Hepatic stellate cell (primary cell): ENCODE data around the gene OSBPL5.
A peak's percentile ranks its signal among the peaks of the same experiment; 100 is the strongest.

ENCODE experiments used
- DNase-seq: peaks from one replicate; pipeline ENCODE4 v3.0.0; 2011; ENCODE audit warnings: low spot score

Gene OSBPL5, protein sequence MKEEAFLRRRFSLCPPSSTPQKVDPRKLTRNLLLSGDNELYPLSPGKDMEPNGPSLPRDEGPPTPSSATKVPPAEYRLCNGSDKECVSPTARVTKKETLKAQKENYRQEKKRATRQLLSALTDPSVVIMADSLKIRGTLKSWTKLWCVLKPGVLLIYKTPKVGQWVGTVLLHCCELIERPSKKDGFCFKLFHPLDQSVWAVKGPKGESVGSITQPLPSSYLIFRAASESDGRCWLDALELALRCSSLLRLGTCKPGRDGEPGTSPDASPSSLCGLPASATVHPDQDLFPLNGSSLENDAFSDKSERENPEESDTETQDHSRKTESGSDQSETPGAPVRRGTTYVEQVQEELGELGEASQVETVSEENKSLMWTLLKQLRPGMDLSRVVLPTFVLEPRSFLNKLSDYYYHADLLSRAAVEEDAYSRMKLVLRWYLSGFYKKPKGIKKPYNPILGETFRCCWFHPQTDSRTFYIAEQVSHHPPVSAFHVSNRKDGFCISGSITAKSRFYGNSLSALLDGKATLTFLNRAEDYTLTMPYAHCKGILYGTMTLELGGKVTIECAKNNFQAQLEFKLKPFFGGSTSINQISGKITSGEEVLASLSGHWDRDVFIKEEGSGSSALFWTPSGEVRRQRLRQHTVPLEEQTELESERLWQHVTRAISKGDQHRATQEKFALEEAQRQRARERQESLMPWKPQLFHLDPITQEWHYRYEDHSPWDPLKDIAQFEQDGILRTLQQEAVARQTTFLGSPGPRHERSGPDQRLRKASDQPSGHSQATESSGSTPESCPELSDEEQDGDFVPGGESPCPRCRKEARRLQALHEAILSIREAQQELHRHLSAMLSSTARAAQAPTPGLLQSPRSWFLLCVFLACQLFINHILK

DNA sequence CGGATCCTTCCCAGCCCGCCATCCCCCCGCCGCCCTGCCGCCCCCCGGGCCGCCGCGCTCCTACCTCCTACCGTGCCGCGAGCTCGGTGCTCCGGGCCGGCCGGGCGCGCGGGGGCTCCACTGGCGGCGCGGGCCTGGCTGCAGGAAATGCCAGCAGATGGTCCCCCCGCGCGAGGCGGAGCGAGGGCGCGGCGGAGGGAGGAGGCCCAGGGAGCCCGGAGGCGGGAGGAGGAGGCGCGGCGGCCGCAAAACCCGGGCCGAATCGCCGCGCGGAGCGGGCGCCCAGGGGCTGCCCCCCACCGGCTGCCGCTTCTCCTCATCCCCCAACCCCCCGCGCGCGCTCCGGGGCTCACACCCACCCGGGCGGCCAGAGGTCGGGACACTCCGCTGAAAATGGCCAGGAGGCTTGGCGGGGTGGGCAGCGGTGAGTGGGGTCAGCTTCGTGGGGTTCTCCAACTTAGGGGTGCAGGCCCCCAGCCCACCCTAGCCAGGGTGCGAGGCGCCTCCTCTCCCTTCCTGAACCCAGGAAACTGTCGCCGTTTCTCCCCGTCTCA, at the start of gene OSBPL5:
TSS of gene OSBPL5 (minus strand) at position 159 of the 554 bp plus-strand sequence. CDS start 36,162 bp downstream, outside the sequence.
- peak; percentile 87 for DNase-seq

GRCh38 chr11:3214420-3214699, 49.2 kb upstream of the OSBPL5 start:
- DNase-seq = no peak

- DNase-seq = no peak
These were observed 48.7 kb upstream of the OSBPL5 start for GRCh38 chr11:3213659-3214419.

- DNase-seq = no peak
These were observed 43.2 kb upstream of the OSBPL5 start for GRCh38 chr11:3208272-3208671.

GRCh38 chr11:3207526-3208189, 42.5 kb upstream of the OSBPL5 start:
- no peak for DNase-seq

DNA sequence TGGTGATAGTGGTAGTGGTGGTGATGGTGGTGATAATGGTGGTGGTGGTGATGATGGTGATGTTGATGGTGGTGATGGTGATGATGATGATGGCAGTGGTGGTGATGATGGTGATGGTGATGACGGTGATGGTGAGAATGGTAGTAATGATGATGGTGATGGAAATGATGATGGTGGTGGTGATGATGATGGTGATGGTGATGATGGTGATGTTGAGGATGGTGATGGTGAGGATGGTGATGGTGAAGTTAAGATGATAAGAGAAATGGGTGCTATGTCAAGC, 41.8 kb upstream of the OSBPL5 start:
- DNase-seq = no peak

- no peak for DNase-seq
These were observed 41.2 kb upstream of the OSBPL5 start for GRCh38 chr11:3206156-3206921.

DNA sequence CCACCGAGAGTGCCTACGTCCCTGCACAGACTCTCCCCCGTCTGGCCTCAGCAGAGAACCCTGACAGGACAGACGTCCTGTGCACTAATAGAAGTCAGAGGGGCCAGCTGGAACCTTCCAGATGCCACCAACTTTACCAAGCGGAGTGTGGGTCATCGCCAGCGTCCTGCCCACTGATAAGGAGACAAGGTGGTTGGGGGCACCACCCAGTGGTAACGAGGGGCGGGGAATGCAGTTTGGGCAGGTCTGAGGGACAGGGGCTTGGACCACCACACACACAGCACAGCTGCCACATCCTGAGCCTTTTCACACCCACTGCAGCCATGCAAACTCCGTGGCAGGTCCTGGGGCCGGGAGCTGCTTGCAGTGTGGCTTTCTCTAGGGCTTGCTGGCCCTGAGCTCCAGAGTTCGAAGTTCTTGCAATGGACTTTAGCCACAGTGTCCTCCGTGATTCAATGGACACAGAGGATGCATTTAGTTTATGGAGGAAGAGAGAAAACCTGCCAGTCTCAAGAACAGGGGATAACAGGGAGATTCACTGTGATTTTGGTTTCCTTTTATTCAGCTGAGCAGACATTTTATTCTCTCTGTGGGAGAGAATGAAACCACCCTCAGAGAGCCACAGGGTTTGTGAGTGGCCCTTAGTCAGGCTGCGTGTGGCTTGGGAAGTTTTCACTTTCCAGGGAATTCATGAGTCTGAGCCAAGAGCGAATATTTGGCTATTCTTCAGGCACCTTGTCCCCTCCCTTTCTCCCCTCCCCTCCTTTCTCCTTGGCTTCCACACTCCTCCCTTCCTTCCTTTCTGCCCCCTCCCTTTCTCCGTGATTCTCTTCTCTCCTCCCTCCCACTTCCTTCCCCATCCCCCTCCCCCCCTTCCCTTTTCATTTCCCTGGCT, 40.4 kb upstream of the OSBPL5 start:
- no peak for DNase-seq

DNA sequence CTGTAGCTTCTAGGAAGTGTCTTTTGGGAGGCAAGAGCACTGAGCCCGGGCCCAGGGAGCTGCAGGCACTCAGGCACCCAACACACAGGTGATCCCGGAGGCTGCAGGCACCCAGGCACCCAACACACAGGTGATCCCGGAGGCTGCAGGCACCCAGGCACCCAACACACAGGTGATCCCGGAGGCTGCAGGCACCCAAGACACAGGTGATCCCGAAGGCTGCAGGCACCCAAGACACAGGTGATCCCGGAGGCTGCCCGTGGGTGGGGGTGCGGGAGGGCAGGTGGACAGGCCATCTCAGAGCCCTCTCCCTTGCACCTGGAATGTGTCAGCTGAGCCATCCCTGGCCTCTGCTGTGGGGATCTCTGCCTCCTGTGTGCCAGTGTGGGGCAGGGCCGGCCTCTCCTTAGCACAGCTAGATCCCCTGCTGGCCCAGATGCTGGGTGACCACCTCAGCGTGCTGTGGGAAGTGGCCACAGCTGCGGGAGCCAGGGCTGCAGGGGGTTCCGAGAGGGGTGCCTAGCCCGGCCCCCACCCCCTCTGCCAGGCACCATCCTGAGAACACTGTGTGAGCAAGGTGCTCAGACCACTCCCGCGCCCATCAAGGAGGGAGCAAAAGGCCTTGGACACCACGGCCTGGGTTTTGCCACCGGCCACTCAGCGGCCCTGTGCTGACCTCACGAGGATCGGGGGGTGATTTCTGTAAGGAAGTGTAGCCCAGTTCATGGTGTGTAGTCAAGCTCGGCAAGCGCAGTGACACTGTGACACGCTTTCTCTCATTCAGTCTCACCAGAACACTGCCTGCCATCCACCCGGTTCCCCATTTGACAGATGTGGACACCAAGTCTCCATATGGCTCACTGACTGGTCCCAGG, 39.3 kb upstream of the OSBPL5 start:
- no peak for DNase-seq

DNA sequence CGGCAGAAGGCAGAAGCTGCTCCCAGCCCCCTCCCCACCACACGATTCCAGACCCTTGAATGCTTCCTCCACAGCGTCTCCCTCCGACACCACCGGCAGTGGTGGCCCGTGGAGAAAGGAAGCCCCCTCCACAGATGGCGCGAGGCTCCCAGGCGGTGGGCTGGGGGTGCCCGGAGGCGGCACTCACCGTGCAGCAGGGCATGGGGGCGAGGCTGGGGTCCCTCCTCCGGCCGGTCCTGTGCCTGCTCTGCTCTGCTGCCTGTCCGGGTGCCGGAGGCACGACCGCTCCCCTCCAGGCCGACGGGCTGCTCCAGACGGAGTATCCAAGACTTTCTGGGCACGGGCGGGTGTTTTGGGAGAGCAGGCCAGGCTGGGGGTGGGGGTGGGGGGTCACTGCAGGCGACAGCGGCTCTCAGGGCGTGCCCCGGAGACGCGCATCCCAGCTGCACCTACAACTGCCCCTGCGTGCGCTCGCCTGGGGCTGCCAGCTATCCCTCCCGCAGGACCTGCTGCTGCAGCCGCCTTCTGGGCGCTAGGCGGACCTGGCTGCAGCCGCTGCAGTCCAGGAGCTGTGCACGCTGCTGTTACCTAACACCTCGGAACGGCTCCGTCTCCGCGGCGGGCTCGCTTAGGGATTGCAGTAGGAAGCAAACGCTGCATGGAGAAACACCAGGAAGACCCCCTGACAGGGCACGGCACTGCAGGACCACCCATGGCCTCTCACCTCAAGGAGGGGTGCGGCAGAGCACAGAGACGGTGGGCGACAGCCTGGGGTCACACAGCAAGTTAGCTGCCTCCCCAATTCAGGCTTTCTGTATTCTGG, 38.3 kb upstream of the OSBPL5 start:
- DNase-seq = no peak

DNA sequence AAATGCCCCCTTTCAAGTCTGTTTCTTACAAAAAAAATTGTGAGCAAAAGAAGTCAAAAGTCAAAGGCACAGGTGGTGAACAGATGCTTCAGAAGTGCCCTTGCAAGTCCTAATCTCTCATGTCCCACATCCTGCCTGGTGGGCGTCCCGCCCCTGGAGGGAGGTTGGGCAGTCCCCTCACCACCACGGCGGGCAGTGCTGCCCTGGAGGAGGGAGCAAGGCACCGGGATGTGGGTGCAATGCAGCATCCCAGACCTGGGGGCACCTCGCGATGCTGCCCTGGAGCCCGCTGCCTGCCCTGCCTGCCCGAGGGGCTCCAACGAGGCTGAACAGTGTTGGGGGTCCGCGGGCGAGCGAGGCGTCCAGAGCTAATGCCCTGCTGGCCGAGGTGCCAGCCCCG, 37.6 kb upstream of the OSBPL5 start:
- DNase-seq = no peak

DNA sequence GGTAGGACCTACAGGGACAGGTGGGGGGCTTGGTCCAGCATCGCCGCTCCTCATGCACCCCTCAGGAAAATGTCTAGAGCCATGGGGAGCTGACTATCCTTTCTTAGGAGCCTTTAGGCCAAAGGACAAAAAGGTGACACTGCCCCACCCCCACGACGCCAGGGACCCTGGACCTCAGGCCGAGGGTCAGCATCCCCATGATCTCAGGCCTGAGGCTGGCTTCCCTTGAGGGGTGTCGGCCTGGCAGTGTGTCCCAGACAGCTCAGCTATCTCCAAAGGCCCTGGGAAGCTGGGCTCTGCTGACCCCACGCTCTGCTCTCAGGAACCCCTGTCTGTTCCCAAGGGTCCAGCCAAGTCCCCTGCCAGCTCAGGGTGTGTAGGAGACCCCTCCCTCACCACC, 37.2 kb upstream of the OSBPL5 start:
- no peak for DNase-seq

DNA sequence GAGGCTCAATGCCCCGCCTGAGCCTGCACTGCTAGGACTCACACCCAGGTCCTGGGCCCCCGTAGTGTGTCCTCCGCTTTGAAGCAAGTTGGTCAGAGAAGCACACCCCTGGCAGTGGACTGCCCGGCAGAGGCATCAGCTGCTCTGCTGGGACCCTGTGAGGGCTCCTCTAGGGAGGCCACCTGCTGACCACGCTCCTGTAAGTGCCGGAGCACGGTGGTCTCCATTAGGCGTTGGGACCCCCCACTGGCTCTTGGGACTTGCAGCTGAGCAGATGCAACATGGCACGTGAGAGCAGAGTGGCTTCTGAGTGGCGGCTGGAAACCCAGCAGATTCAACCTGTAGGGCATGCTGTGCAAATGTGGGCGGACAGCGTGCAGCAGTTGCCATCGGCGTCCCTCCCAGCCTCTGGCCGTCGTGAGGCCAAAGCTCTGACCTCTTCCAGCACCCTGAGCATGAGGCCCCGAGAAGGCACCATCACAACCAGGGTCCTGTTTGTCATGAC, 36.6 kb upstream of the OSBPL5 start:
- no peak for DNase-seq

- no peak for DNase-seq
These were observed 36.0 kb upstream of the OSBPL5 start for GRCh38 chr11:3201112-3201581.

GRCh38 chr11:3200388-3201111, 35.4 kb upstream of the OSBPL5 start:
- DNase-seq = no peak

GRCh38 chr11:3199537-3200295, 34.6 kb upstream of the OSBPL5 start:
- no peak for DNase-seq
